ENCODE data around the gene IL6R.

GRCh38 chr1:154360288-154360687, 44.9 kb upstream of the IL6R start:
- TF ChIP-seq POLR2A (IDR thresholded peaks at IDR 0.05) (no peak), CTCF (IDR thresholded peaks at IDR 0.05) (no peak)
